ENCODE data around the gene HIF3A.
"Not testable (repeated sequence)": the region's sequence is repeated elsewhere in the genome, so short reads cannot be mapped to it uniquely, and the experiment has no call there.

HIF3A gene

GRCh38 chr19:46369817-46370216 lies 73.0 kb downstream of the HIF3A start:
- peaks cover 32% of the 10 kb centered on the region for H3K36me3 ChIP-seq
- TF ChIP-seq CTCF (IDR thresholded peaks at IDR 0.05; ENCODE audit: low read depth, low read length): no peak
- no peaks in the 10 kb centered on the region for H3K4me1 ChIP-seq
- no peaks in the 10 kb centered on the region for H3K27me3 ChIP-seq
- no peak for DNase-seq
- H3K9me3 ChIP-seq: no peaks in the 10 kb centered on the region
- H3K4me3 ChIP-seq (ENCODE audit: low read depth, low read length): no peak overlapping the region

- DNase-seq: no peak
- H3K4me1 ChIP-seq: no peaks in the 10 kb centered on the region
- TF ChIP-seq CTCF (IDR thresholded peaks at IDR 0.05; ENCODE audit: low read depth, low read length): no peak
- H3K9me3 ChIP-seq: no peaks in the 10 kb centered on the region
- H3K27me3 ChIP-seq: no peaks in the 10 kb centered on the region
- no peak overlapping the region for H3K4me3 ChIP-seq (ENCODE audit: low read depth, low read length)
- peaks cover 36% of the 10 kb centered on the region for H3K36me3 ChIP-seq
Measured at GRCh38 chr19:46371371-46371901, 74.6 kb downstream of the HIF3A start.

GRCh38 chr19:46372901-46373490 lies 76.2 kb downstream of the HIF3A start:
- Histone ChIP-seq H3K4me3 (ENCODE audit: low read depth, low read length) (no peak overlapping the region), H3K27me3 (no peaks in the 10 kb centered on the region), H3K9me3 (no peaks in the 10 kb centered on the region), H3K36me3 (peaks cover 50% of the 10 kb centered on the region), H3K4me1 (no peaks in the 10 kb centered on the region)
- DNase-seq: no peak
- peak; percentile 16 for TF ChIP-seq CTCF (IDR thresholded peaks at IDR 0.05; ENCODE audit: low read depth, low read length)

GRCh38 chr19:46373491-46374359 lies 76.9 kb downstream of the HIF3A start:
- no peaks in the 10 kb centered on the region for H3K4me1 ChIP-seq
- TF ChIP-seq CTCF (IDR thresholded peaks at IDR 0.05; ENCODE audit: low read depth, low read length): no peak
- H3K4me3 ChIP-seq (ENCODE audit: low read depth, low read length): no peak overlapping the region
- no peaks in the 10 kb centered on the region for H3K27me3 ChIP-seq
- peaks cover 56% of the 10 kb centered on the region for H3K36me3 ChIP-seq
- H3K9me3 ChIP-seq: no peaks in the 10 kb centered on the region
- DNase-seq: peak; percentile 19

GRCh38 chr19:46374536-46375475 lies 78.0 kb downstream of the HIF3A start:
- Histone ChIP-seq H3K4me1 (no peaks in the 10 kb centered on the region), H3K36me3 (peaks cover 63% of the 10 kb centered on the region), H3K4me3 (ENCODE audit: low read depth, low read length) (no peak overlapping the region), H3K9me3 (no peaks in the 10 kb centered on the region), H3K27me3 (no peaks in the 10 kb centered on the region)
- no peak for DNase-seq
- TF ChIP-seq CTCF (IDR thresholded peaks at IDR 0.05; ENCODE audit: low read depth, low read length): no peak

- DNase-seq; H3K27me3 ChIP-seq; H3K4me3 ChIP-seq (ENCODE audit: low read depth, low read length); H3K4me1 ChIP-seq; H3K9me3 ChIP-seq: not testable (repeated sequence)
- peaks cover 65% of the 10 kb centered on the region for H3K36me3 ChIP-seq
Measured at GRCh38 chr19:46375476-46376067, 78.7 kb downstream of the HIF3A start.

Data from BE2C (cell line).